HG02798 (cell line): ENCODE data around the gene STYXL1.
"Not testable (repeated sequence)": the region's sequence is repeated elsewhere in the genome, so short reads cannot be mapped to it uniquely, and the experiment has no call there.

Experiments used
- ATAC-seq: cut with Tn5 transposase; IDR thresholded peaks from one replicate; pipeline ENCODE4 v1.9.1; 2021; ENCODE audit warnings: mild to moderate bottlenecking; ENCODE audit not compliant: unreplicated experiment, poor library complexity

Gene STYXL1

DNA sequence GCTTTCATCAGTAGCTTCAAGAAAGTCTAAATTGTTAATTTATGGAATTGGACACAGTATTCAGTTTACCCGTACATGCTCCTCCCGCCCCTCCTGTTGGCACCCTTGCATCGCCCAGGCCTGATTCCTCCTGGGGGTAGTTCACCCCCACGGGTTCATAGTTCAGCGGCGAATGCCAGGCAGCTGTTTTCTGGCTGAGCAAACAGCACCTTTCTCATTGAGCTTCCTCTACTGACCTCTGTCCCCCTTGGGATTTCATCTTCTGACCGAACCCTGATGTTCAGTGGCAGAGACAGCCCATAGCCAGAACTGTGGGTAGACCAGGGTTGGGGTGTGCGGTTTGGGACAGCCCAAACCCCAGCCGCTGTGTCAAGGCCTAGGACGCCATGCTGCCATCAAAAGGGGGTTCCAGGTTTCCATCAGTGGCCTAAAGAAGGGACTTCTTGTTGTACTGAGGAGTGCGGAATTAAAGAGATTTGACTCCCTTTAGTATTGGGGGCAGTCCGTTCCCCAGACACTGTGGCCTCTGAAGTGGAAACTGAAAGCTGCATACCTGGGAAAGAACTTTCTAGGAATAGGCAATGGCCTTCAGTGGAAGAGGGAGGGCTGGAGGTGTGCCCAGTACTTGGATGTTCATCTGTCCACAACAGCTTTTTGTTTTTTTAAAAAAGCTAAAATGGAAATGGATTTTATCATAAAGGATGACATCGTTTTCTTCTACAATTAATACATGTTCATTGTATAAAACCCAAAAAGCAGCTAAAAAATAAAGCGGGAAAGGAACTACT lies 19.1 kb upstream of the STYXL1 start:
- ATAC-seq: no peak

DNA sequence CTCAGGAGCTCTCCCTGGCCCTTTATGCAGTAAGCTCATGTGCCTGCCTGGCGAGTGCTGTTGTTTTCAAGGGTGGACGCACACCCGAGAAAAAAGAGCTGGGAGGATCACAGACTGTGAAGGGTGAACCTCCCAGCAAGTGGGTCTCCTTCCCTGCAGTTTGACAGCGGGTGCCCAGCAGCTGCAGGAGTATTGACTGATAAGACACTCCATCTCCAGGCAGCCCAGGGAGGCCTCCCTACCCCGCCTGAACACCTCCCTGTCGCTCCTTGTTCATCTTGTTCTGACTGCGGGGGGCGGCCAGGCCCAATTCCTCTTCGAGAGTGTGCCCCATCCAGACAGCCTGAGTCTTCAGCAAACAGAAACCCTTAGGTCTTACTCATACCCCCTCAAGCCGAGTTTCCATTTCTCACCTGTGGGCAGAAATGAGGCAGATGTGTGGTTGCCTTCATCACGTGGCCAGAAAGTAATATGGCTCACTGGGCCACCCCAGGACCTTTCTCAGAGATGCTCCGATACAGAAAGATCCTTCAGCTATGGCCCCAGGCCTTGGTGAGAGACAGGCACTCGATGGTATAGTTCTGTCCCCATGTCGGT lies 17.3 kb upstream of the STYXL1 start:
- peak; percentile 47 for ATAC-seq

DNA sequence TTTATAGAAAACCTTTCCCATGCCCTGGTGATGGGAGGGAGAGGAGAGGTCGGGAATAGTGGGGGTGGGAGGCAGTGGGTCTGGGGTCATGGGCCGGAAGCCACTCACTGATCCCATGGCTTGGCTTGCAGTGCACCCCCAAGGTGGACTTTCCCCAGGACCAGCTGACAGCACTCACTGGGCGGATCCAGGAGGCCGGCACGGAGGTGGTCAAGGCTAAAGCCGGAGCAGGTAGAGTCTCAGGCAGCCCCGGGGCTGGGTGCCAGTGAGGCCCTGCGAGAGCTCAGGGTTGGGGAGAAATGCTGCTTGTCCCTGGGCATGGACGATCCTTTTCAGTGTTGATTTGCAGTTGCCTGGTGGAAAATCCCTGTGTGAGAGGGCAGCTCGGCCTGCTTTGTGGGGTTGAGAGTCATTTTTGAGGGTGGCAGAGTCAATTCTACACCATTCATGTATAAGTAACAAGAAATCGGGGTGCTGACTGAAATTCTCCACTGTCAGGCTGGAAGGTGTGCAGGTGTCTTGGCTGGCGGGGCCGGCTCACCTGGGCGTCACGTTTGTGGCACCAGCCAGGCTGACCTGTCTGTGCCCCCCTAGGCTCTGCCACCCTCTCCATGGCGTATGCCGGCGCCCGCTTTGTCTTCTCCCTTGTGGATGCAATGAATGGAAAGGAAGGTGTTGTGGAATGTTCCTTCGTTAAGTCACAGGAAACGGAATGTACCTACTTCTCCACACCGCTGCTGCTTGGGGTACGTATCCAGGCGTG lies 16.6 kb upstream of the STYXL1 start:
- ATAC-seq: no peak

DNA sequence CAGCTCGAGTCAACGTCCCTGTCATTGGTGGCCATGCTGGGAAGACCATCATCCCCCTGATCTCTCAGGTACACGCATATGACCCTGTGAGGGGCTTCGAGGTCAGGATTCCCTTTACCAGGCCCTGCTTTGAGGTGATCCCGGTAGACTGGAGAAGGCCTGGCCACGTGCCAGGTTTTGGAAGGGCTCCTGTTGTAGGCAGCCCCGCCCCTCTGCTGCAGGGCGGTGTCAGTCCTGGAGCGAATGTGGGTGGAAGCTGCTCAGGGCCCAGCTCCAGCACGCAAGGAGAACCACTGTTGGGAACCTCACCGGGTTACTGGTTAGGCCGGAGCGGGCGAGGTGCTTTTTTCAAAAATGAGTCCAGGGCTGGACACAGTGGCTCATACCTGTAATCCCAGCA lies 15.7 kb upstream of the STYXL1 start:
- no peak for ATAC-seq

DNA sequence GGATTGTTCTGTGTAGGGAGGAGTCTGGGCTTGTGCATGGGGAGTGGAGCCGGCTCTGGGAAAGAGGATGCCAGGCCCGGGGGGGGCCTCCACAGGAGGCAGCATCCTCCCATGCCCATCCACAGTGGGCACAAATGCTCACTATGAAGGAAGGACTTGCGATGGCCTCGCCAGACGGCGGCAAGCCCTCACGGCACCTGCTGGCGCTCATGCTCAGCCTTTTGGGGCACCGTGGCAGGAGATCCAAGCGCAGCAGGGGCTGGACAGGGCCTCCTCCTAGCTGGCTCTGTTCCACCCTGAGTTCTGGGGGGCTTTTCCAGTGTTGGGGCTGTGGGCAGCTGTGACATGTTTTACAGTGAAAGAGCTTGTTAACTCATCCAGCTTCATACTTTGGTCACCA lies 15.3 kb upstream of the STYXL1 start:
- ATAC-seq: no peak

DNA sequence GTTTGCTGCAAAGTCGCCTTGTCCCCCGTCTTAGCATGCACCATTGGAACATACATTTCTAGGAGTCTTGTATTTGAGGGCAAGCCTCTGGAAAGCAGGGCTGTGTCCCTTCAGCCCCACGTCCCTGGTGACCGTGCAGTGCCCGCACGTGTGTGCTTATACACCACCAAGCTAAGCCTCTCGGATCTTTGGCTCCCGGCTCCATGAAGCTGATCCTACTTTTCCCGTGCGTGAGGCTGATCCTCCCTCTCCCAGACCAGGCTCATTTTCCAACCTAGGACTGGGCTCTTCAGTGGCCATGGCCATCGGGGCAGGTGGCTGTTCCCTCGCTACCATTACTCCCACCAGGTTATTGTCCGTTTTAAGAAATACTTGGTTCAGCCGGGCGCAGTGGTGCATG lies 14.5 kb upstream of the STYXL1 start:
- no peak for ATAC-seq

DNA sequence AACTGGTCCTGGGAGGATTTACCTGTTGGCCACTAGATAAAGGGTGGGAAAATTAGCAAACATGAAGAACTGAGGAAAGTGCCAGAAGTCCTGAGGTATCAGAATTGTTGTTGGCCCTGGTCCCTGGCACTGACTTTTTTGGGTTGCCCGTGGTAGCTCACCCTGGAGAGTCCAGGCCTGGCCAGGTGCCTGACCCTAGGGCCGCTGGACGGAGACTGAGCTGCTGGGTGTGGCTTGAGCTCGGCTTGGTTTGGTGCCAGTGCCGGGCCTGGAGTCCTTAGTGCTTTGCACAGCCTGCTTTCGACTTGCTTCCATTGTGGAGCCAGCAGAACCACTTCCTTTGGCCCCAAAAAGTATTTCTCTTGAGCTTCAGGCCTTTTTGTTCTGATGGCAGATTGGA lies 13.0 kb upstream of the STYXL1 start:
- no peak for ATAC-seq

DNA sequence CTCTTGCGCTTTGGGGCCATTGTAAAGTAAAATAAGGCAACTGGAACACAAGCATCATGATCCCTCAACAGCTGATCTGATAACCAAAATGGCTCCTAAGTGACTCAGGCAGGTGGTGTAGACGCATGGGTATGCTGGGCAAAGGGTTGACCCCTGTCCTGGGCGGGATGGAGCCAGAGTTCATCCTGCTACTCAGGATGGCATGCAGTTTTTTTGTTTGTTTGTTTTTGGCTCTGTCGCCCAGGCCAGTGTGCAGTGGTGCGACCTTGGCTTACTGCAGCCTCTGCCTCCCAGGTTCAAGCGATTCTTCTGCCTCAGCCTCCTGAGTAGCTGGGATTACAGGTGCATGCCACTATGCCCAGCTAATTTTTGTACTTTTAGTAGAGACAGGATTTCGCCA lies 10.9 kb upstream of the STYXL1 start:
- ATAC-seq: not testable (repeated sequence)

DNA sequence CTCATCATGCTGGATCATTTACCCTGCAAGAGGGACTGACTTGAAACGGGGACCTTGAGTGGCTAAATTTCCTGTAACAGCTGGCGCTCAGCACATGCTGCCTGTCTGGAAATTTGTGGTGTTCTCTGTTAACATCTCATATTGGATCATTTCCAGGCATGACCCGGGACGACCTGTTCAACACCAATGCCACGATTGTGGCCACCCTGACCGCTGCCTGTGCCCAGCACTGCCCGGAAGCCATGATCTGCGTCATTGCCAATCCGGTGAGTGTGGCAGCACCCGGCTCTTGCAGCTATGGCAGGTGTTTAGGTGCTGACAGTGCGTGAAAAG lies 10.0 kb upstream of the STYXL1 start:
- ATAC-seq: no peak

DNA sequence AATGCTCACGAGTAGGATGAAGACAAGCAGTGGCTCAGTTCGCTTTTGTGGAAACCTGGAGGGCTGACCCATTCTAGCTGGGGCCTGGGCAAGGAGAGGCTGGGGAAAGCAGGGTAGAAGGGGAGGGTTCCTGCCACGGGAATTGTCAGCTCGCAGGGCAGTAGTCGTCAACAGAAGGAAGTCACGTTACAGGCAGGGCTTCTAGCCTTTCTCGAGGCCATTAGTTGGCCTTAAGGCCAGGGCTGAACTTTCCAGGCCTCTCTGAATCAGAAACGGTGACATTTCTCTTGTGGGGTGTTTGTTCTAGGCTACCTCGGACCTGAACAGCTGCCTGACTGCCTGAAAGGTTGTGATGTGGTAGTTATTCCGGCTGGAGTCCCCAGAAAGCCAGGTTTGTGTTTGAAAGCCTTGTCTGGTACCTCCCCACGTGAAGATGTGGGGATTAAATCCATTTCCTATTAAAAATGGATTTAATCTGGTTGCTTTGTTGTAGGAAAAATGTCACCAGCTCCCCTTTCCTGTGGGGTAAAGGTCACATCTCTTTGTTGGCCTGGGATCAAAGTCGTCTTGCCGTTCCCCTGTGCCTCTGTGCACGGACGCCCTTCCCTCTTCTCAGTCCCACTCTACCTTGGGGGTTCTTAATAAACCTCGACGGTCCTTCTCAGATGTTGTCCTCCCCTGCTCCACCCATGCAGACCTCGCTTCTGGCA lies 9.5 kb upstream of the STYXL1 start:
- no peak for ATAC-seq

DNA sequence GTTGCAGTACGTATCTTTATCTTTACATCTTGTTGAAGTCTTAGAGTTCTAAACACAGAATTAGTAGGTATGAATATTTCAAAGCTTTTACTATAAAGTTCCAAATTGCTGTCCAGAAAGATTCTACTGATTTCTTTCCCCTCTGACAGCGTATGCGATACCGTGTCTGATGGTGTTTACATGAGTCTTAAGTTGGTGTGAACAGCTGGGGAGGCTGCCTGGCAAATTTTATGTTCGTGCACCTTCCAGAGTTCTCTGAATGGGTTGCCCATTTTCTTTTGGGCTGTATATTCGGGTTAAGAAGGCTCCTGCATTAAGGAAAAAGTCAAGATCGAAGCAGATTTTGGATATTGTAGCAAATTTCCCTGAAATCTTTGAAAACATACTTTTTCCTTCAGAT lies 8.4 kb upstream of the STYXL1 start:
- ATAC-seq: no peak

DNA sequence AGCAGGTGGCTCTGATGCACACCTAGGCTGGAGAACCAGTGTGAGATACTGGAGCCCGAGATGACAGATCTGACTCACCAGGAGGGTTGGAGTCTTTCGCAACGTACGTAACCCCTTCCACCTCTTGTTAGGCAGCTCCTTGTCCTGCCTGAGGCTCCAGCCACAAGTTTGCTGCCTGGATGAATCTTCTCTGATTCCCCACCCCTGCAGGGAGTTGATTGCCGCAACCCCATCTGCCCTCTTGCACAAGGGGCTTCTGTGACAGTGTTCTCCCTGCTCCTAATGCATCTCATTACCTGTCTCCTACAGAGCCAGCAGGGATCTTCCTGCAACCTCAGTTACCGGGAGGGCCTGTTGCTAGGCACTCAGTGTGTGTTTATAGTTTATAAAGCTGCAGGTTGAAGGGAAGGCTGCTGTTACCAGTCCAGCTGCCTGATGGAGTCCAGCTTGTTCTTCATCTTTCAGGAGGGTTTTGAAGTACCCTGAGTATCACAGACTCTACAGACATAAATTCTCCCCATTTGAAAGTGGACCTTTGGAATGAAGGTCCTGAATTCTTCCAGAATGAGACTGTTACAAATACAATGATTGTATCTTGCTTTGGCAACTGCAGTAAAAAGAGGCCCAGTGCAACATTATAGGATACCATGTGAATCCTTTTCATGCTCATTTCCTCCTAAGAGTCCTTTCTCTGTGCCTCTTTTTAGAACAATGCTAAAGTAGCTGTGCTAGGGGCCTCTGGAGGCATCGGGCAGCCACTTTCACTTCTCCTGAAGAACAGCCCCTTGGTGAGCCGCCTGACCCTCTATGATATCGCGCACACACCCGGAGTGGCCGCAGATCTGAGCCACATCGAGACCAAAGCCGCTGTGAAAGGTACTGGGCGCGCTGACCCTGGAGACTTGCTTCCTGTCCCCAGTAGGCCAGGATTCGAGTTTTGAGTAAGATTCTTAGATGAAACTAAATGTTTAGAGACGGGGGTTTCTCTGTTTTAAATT lies 6.6 kb upstream of the STYXL1 start:
- ATAC-seq: no peak

DNA sequence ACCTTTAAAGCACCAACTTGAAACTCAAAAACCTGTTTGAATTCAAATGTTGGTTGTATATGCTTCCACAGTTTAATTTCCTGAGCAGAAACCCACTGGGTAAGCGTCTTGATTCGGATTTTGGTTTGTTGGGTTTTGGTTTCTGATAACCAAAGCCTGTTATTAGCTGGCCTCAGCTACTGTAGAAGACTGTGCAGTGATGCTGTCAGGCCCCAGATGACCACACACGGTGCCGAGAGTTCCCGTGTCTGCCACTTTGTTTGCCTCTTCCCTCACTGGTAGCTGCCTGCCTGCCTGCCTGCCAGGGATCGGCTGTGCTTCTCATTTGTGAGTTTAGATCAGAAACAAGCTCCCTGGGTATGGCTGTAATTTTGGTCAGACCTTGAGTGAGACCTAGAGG lies 5.7 kb upstream of the STYXL1 start:
- no peak for ATAC-seq

DNA sequence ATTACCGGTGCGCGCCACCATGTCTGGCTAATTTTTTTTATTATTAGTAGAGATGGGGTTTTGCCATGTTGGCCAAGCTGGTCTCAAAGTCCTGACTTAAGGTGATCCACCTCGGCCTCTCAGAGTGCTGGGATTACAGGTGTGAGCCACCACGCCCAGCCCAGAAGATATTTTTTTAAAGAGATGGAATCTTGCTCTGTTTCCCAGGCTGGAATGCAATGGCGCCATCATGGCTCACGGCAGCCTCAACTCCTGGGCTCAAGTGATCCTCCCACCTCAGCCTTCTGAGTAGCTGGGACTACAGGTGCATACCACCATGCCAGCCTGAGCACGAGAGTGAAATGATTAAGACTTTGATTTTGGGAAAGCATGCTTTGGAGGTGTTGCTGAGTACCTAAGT lies 4.9 kb upstream of the STYXL1 start:
- not testable (repeated sequence) for ATAC-seq

DNA sequence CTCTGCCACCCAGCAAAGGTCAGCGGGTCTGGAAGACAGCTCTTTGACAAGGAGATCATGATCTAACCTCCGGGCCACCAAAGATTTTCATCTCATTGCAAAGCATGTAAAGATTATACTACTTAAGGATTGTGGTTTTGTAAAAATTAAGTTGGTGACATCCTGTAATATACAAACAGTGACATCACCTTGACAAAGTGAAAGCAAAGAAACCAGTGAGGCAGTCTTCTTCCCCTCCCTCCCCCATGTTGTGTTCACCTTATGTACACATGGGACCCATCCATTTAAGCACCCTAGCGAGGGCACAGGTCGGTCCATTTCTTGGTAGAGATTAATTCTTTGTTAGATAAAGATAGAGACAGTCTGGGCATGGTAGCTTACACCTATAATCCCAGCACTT lies 4.0 kb upstream of the STYXL1 start:
- no peak for ATAC-seq

DNA sequence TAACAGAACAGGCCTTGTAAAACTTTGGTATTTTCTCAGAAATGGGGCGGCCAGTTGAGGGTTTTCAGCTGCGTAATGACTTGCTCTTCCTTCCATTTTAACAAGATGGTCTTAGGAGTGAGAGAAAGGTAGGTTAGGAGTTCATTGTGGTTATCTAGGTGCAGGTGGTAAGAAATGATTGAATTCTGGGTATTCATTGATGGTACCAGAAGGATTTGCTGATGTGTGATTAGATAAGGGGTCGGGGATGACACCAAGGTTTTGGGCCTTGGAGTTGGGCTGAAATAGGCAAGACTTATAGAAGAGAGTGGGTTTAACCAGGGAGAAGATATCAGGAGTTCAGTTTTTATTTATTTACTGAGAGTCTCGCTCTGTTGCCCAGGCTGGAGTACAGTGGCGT lies 2.7 kb upstream of the STYXL1 start:
- ATAC-seq: no peak

DNA sequence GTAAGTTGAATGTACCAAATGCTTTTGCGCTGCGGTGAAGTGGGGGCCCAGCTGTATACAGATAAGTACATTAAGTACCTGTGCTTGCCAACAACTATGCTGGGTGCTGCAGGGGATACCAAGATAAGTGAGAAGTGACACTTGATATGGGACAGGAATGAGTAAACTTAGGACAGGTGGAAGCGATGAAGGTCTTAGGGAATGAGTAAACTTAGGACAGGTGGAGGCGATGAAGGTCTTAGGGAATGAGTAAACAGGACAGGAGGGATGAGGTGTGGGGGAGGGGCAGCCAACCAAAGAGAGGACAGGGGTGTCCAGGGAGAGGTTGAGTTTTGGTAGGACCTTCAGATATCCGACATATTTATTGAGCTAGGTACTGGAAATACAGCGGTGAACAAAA lies 1.5 kb upstream of the STYXL1 start:
- ATAC-seq: no peak

DNA sequence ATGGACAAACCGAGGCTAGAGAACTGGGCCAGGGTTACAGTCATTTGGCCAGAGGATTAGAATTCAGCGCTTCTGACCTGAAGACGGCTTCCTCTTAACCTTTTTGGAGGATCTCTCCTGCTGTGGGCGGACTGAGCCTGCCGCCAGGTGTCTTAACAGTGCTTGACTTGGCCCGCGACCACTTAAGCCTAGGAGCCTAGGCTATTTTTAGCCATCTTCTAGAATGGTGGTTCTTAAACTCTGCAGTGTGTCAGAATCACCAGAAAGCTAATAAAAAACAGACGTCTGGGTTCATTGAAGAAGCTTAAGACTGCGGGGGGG lies 828 bp upstream of the STYXL1 start:
- no peak for ATAC-seq

DNA sequence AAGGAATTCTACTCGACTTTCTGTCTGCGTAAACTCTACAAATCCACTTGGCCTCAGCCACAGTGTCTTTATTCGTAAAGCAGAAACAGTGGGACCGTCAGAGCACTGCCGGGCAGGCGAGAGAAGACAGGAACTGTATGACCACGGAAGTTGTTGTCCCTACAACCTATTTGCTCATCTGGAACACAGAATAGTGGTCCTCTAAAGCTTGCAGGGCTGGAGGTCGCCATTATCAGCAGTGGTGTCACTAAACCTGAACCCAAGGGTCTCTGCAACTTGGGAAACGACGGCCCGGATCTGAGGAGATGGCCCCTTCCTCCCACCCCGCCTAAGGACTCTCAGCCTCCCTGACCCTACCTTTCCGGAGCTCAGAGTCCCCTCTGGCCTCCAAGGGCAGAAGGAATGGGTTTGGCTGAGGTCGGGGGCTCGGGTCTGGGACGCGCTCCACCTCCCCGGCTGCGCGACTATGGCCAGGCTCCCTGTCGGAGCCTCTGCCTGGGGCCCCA lies 442 bp downstream of the STYXL1 start:
- ATAC-seq: no peak

DNA sequence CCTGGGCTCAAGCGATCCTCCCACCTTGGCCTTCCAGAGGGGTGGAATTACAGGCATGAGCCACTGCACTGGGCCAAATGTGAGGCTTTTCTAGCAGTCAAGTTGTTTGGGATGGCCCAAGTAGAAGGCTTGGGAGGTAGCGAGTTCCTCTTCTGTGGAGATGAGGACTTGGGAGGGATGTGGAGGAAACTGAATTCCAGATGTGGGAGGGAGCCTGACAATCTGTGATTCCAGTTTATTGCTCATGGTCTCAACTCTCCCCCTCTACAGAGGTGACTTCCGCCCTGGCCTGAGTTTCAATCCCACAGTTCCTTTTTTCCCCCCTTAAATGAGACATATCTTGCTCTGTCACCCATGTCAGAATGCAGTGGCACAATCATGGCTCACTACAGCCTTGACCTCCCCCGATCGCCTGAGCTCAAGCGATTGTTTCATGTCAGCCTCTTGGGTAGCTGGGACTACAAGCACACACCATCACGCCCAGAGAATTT lies 3.4 kb downstream of the STYXL1 start:
- no peak for ATAC-seq
